ENCODE results near the gene ARHGAP8.

Gene ARHGAP8

GRCh38 chr22:44752285-44753188 lies at the start of gene ARHGAP8:
TSS of gene ARHGAP8 (plus strand) at chr22:44752575. CDS start at chr22:44786528, 33,953 bp downstream.
- DNase-seq = no peak

DNA sequence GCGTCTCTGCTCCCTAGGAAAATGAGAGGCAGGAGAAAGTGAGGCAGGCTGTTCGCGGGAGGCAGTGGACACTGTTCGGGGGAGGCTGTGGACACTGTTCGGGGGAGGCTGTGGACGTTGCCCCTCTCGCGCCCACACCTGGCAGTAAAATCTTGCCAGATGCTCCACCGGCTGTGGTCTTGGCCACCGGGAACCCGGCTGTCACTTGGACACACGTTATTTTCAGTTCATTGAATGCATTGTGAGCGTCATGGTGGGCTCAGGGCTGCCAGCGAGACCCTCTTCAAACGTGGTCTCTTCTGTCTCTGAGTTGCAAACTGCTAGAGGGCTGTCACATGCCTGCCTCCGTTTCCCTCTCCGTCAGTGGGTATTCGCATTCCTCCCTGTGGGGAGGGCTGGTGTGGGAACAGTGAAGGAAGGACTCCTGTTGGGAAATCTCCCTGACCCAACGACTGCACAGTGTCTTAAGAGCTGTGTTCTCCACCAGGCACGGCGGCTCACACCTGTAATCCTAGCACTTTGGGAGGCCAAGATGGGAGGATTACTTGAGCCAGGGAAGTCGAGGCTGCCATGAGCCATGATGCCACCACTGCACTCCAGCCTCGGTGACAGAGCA lies 49.0 kb upstream of the ARHGAP8 start:
- DNase-seq = no peak

DNA sequence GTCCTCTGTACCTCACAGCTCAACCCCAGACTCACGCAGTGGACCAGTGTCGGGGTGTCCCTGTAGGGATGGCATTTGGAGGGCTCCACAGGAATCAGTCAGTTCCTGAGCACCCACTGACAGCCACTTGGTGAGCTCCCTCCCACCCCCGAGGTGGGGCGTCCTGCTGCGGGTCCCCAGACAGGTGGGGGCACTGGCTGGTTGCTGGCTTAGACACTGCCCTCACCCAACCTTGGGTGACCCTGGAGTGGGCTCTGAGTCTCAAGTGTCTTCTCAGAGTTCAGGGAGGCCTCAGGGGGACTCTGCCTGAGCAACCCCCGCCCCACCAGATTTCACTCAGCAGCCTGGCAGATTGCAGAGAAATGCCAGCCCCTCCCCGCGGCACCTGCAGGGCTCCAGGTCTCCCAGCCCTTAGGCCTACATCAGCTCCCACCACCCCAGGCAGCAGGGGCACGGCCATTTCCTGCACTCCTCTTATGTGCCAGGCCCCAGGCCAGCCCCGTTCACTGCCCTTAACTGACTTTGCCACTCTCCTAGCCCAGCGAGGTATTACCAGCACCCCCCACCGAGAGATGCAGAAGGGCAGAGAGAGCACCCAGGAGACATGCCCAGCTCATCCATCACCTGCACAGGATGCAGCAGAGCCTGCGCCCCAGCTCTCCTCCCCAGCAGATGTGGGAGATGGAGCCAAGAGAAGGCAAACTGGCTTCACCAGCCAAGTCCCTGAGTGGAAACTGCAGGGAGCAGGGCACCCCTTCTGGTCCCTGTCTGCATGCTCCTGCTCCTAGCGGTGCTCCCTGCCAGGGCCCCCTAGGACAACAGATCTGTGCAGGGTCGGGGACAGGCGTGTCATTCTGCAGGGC lies 48.0 kb upstream of the ARHGAP8 start:
- no peak for DNase-seq

DNA sequence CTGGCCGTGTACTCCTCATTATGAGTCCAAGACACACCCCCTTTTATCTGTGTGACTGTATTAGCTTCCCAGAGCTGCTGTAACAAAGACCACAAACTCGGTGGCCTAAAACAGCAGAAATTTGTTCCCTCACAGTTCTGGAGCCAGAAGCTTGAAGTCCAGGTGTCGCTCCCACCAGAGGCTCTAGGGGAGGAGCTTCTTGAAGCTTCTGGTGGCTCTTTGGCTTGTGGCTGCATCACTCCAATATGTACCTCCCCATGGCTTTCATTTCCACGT lies 47.4 kb upstream of the ARHGAP8 start:
- DNase-seq = no peak

DNA sequence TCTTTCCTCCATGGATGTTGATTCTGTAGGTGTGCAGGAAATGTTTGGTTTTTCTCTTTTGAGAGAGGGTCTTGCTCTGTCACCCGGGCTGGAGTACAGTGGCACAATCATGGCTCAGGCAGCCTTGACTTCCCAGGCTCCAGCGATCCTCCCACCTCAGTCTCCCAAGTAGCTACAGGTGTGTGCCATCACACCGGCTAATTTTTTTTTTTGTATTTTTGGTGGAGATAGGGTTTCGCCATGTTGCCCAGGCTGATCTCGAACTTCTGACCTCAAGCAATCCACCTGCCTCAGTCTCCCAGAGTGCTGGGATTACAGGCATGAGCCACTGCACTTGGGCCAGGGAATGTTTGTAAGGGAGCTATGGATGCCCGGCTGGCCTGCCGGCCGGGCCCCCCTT lies 45.9 kb upstream of the ARHGAP8 start:
- no peak for DNase-seq

GRCh38 chr22:44707178-44707577 lies 45.2 kb upstream of the ARHGAP8 start:
- DNase-seq = no peak

- DNase-seq = no peak
Observed at GRCh38 chr22:44707752-44708151, 44.6 kb upstream of the ARHGAP8 start.

DNA sequence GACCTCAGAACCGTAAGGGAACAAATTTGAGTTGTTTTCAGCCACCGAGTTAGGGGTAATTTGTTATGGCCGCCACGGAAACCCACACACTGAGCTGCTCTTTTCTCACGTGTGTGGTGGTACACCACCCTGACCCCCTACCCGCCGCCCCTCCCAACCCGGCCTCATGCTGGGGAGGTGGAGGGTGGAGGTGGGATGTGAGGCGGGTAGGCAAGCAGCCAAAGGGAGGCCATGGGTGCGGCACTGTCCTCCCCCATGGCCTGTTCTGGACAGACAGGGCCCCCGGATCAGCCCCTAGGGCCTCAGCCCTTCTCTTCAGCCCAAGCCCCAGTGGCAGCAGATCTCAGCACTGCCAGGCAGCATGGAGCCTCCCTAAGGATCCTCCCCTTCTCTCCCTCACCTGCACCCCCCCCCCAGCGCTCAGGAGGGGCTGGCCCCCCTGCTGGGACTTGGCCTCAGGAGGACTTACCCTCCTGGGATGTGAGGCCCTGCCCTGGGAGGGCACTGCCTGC lies 42.4 kb upstream of the ARHGAP8 start:
- DNase-seq = no peak

GRCh38 chr22:44710474-44711240 lies 41.7 kb upstream of the ARHGAP8 start:
- DNase-seq = no peak

GRCh38 chr22:44711241-44711560 lies 41.2 kb upstream of the ARHGAP8 start:
- DNase-seq = no peak

DNA sequence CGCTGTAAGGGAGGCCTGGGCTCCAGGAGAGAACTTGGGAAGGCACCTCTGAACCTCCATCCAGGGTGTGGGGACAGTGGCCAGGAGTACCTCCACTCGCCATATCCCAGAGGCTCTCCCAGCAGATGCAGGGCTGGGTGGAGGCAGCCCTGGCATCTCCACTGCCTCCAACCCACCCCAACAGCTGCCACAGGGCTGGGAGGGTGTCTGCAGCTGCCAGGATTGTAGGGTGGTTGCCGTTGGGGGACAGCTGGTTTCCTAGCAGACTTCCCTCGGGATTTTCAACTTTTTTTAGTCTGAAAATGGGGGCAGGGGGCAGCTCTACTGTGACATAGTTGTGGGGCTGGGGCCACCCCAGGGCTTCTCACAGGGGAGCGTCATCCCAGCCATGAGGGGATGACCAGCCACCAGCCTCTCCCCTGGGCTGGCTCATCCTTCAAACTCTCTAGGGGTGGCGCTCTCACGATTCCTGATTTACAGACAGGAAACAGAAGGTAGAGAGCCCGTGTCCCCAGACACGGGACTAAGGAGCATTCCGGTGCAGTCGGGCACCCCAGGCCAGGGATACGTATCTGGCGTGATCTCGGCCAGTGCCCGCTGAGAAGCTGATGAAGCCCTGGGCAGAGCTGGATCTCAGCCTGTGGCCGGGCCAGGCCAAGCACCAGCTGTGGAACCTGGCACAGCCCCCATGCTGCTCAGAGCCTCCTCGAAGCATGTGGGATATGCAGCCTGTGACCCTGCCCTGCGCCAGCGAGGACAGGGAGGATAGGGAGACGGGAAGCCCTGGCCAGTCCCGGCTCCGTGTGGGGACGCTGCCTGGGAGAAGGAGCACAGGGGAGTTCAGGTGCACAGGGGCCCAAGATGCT lies 40.5 kb upstream of the ARHGAP8 start:
- DNase-seq = no peak

GRCh38 chr22:44712962-44713361 lies 39.4 kb upstream of the ARHGAP8 start:
- DNase-seq = no peak

DNA sequence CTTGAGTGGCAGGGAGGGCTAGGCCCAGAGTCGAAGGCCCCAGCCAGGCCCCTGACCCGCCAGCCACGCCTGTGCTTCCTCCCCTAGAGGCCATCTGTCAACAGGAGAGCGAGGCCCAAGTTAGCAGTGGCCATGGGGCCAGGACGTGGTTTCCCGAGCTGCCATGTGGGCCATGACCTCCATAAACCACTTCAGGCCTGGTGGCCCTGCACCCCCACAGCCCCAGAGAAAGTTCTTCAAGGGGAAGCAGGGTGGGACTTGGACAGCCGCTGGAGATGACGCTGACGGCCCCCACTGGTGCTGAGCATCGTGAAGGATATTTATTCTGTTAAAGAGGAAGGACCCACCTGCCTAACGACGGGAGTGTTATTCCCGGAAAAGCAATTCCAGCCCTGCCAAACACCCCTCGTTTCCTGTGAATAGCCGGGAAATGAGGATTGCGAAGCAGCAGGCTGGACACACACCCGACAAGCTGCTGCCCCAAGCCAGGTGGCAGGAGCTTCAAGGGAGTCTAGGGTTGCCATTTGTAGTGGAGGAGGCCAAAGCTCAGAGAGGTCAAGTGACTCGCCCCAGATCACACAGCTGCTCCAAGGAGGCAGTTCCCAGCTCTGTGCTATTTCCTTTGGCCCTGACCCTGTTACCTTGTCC lies 37.5 kb upstream of the ARHGAP8 start:
- no peak for DNase-seq

DNA sequence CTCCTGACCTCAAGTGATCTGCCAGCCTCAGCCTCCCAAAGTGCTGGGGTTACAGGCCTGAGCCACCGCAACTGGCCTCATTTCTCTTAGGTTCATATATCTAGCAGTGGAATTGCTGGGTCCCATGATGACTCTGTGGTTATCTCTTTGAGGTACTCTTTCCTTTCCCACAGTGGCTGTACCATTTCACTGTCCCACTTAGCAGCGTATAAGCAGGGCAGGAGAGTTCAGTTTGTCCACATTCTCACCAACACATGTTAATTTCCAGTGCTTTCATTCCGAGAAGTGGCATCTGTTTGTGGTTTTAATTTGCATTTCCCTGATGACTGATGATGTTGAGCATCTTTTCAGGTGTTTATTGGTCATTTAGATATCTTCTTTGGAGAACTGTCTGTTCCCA lies 34.0 kb upstream of the ARHGAP8 start:
- DNase-seq = no peak

DNA sequence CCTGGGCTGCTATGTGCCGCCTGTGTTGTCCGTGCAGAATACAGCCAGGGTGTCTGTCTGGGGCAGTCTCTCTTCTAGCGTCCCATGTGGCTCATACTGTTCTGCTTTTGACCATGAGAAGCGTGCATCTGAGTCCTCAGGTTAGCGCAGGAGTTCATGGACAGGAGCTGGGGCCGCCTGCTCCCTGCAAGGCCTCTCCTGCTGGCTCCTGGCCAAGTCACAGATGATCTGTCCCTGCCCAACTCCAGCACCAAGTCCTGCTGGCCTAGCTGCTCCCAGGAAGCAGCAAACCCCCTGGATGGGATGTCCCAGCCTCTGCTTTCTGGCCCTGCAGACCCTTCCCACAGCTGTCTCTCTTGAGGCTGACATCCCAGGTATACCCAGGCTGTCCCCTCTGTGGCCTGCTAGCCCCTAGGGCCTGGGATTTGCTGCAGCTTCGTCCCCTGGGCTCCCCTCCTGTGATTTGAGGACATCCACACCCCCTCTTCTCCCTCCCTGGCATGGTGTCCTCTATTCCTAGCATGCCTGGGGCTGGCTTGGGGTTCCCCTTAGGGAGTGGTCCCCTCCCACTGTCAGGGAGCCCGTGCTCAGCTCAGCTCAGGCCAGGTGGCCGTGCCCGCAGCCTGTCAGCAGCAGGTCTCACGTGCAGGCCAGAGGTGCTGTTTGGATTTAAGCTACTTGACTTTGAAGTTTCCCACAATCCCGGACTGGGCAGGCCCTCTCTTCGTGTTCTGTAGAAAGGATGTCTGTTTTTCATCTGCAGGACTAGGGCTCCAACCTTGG lies 32.6 kb upstream of the ARHGAP8 start:
- no peak for DNase-seq

DNA sequence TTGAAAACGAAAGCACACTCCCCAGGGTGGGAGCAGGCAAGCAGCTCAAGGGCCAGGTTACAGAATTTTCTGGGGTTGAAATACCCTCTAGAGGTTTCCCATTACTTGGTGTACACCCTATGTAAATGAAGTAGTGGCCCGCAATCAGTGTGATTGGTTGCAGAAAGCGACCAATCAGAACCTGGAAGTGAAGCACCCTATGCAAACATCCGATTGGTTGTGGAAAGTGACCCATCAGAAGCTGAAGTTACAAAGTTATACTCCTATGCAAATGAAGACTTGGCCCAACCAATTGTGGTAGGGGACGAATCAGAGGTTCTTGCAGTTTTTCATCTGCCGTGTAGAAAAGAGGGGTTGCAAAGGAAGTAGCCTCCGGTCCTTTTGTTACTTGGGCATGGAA lies 31.2 kb upstream of the ARHGAP8 start:
- no peak for DNase-seq

DNA sequence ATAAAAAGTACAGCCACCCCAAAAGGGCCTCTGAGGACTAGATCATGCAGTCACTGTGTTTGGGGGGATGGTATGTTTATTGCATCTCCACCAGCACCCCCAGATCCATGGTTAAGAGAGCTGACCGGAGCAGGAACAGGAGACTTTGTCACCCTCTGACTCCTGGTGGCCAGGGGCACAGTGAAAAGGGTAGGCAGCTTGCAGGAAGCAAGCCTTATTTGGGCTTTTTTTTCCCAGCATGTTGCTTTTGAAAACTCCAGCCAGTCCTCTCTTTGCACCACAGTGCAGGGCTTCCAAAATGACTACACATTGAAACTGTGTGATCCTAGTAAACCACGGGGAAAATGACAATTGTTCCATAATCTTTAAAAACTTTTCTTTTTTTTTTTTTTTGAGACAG lies 29.8 kb upstream of the ARHGAP8 start:
- no peak for DNase-seq

GRCh38 chr22:44723801-44724200 lies 28.6 kb upstream of the ARHGAP8 start:
- no peak for DNase-seq

DNA sequence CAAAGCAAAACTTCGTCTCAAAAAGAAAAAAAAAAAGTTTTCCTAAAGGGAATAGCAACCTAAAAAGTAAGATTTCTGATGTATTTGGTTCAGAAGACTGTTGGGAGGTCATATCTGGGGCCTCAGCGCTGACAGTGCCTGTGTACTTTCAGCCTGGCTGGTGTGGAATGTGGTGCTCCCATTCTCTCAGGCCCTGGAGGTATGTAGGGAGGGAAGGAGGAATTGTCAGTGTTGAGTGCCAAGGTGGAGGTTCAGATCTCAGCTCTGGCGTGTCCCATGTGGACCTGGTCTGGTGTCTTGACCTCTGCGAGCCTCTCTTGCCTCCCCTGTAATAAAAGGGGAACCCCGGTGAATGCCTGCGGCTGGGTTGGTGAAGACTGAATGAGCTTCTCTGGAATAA lies 28.0 kb upstream of the ARHGAP8 start:
- no peak for DNase-seq

GRCh38 chr22:44724859-44725258 lies 27.5 kb upstream of the ARHGAP8 start:
- no peak for DNase-seq

GRCh38 chr22:44726439-44726838 lies 25.9 kb upstream of the ARHGAP8 start:
- DNase-seq = no peak

All from NCI-H1092 (cell line).